Activated naive CD8-positive, alpha-beta T cell treated with anti-CD3 and anti-CD28 coated beads, Interleukin-2, amount 10 ng/mL, durations not matched to agents 7 days and 5 days (primary cell): ENCODE results near the gene ACKR2. TPM values are rescaled to one million over a fixed set of nuclear protein-coding genes. Genes with fewer than 3 reads are reported as not detected.
A peak's percentile ranks its signal among the peaks of the same experiment; 100 is the strongest.
"Not testable (repeated sequence)": the region's sequence is repeated elsewhere in the genome, so short reads cannot be mapped to it uniquely, and the experiment has no call there.

Experiments
- ATAC-seq: fragments of 150-1000 bp; cut with Tn5 transposase; one replicate; pipeline ENCODE4 v1.10.0; 2021; ENCODE audit warnings: low read depth, moderate library complexity
- POLR2A ChIA-PET: fragments of 350-600 bp; sonication (Branson Sonifier 250); formaldehyde crosslinking; loops from one replicate; lab custom pipeline; 2021; ENCODE audit warnings: antibody characterized with exemption; lab: Charles Lee
- DNase-seq: peaks from one replicate; pipeline ENCODE4 v3.0.0; 2021
- H3K27ac Mint-ChIP-seq: one replicate; pipeline ENCODE4 v1.8.0; 2022; ENCODE audit warnings: mild to moderate bottlenecking, mixed read lengths
- H3K27me3 Mint-ChIP-seq: one replicate; pipeline ENCODE4 v1.8.0; 2022; ENCODE audit warnings: mild to moderate bottlenecking, moderate library complexity, mixed read lengths
- H3K36me3 Mint-ChIP-seq: one replicate; pipeline ENCODE4 v1.8.0; 2021; ENCODE audit warnings: mild to moderate bottlenecking, mixed read lengths
- H3K4me1 Mint-ChIP-seq: one replicate; pipeline ENCODE4 v1.8.0; 2021; ENCODE audit warnings: mixed read lengths
- H3K4me3 Mint-ChIP-seq: one replicate; pipeline ENCODE4 v1.8.0; 2022; ENCODE audit warnings: mild to moderate bottlenecking, moderate library complexity, mixed read lengths
- H3K9me3 Mint-ChIP-seq: one replicate; pipeline ENCODE4 v1.8.0; 2021; ENCODE audit warnings: mixed read lengths
- total RNA-seq, 2 experiments: library from RNA; stranded (reverse); gene quantifications; one replicate each; pipeline ENCODE4 v1.2.3, GENCODE V29; 2021

Gene ACKR2
- total RNA-seq, 2 experiments from 2014 or later = 3.7 to 3.9 TPM

GRCh38 chr3:42880601-42881451 lies 71.6 kb downstream of the ACKR2 start:
- H3K27me3 Mint-ChIP-seq = peaks cover 12% of the 10 kb centered on the region
- H3K4me3 Mint-ChIP-seq = peak overlapping the region; percentile 85
- DNase-seq = peak; percentile 90
- H3K27ac Mint-ChIP-seq = peak overlapping the region; percentile 90
- H3K9me3 Mint-ChIP-seq = no peaks in the 10 kb centered on the region
- peaks cover 10% of the 10 kb centered on the region for H3K4me1 Mint-ChIP-seq
- ATAC-seq = peak; percentile 99
- POLR2A ChIA-PET = interaction anchor here (1.4 kb wide), 1 partner anchor 50 kb away, joined by 5 read pairs; no protein-coding TSS in a partner anchor
- no peaks in the 10 kb centered on the region for H3K36me3 Mint-ChIP-seq

GRCh38 chr3:42883251-42883930 lies 74.1 kb downstream of the ACKR2 start:
- POLR2A ChIA-PET, H3K27ac Mint-ChIP-seq, ATAC-seq, DNase-seq, H3K36me3 Mint-ChIP-seq, H3K4me3 Mint-ChIP-seq, H3K9me3 Mint-ChIP-seq, H3K4me1 Mint-ChIP-seq: not testable (repeated sequence)
- peaks cover 15% of the 10 kb centered on the region for H3K27me3 Mint-ChIP-seq

- H3K27me3 Mint-ChIP-seq = peaks cover 14% of the 10 kb centered on the region
- no peak for DNase-seq
- ATAC-seq = no peak
- H3K27ac Mint-ChIP-seq = no peak overlapping the region
- H3K36me3 Mint-ChIP-seq = no peaks in the 10 kb centered on the region
- peaks cover 10% of the 10 kb centered on the region for H3K4me1 Mint-ChIP-seq
- H3K4me3 Mint-ChIP-seq = no peak overlapping the region
- POLR2A ChIA-PET = no interaction called here
- H3K9me3 Mint-ChIP-seq = no peaks in the 10 kb centered on the region
Measured at GRCh38 chr3:42884324-42884723, 75.1 kb downstream of the ACKR2 start.

- Mint-ChIP-seq H3K9me3 (no peaks in the 10 kb centered on the region), H3K27me3 (peaks cover 11% of the 10 kb centered on the region), H3K27ac (no peak overlapping the region), H3K4me3 (no peak overlapping the region), H3K36me3 (no peaks in the 10 kb centered on the region), H3K4me1 (peaks cover 8% of the 10 kb centered on the region)
- POLR2A ChIA-PET = no interaction called here
- no peak for DNase-seq
- no peak for ATAC-seq
Measured at GRCh38 chr3:42886294-42886822, 77.1 kb downstream of the ACKR2 start.

- Mint-ChIP-seq H3K27ac (no peak overlapping the region), H3K9me3 (no peaks in the 10 kb centered on the region), H3K36me3 (no peaks in the 10 kb centered on the region), H3K27me3 (peaks cover 12% of the 10 kb centered on the region), H3K4me1 (peaks cover 6% of the 10 kb centered on the region), H3K4me3 (no peak overlapping the region)
- ATAC-seq (no peak), DNase-seq (no peak)
- POLR2A ChIA-PET = no interaction called here
Measured at GRCh38 chr3:42887084-42887483, 77.8 kb downstream of the ACKR2 start.

- peaks cover 18% of the 10 kb centered on the region for H3K27me3 Mint-ChIP-seq
- H3K9me3 Mint-ChIP-seq = no peaks in the 10 kb centered on the region
- no peak overlapping the region for H3K4me3 Mint-ChIP-seq
- POLR2A ChIA-PET = no interaction called here
- peaks cover 12% of the 10 kb centered on the region for H3K4me1 Mint-ChIP-seq
- DNase-seq (no peak), ATAC-seq (no peak)
- no peaks in the 10 kb centered on the region for H3K36me3 Mint-ChIP-seq
- H3K27ac Mint-ChIP-seq = no peak overlapping the region
Measured at GRCh38 chr3:42891042-42891441, 81.8 kb downstream of the ACKR2 start.

GRCh38 chr3:42892169-42892568 lies 82.9 kb downstream of the ACKR2 start:
- Mint-ChIP-seq H3K4me3 (no peak overlapping the region), H3K27me3 (peaks cover 20% of the 10 kb centered on the region), H3K36me3 (no peaks in the 10 kb centered on the region), H3K9me3 (no peaks in the 10 kb centered on the region), H3K4me1 (peaks cover 12% of the 10 kb centered on the region), H3K27ac (no peak overlapping the region)
- no peak for DNase-seq
- ATAC-seq = no peak
- POLR2A ChIA-PET = no interaction called here

- ATAC-seq (no peak), DNase-seq (no peak)
- Mint-ChIP-seq H3K4me1 (peaks cover 12% of the 10 kb centered on the region), H3K27ac (no peak overlapping the region), H3K9me3 (no peaks in the 10 kb centered on the region), H3K27me3 (peaks cover 17% of the 10 kb centered on the region), H3K36me3 (no peaks in the 10 kb centered on the region), H3K4me3 (no peak overlapping the region)
- POLR2A ChIA-PET = no interaction called here
Measured at GRCh38 chr3:42892807-42893206, 83.6 kb downstream of the ACKR2 start.

GRCh38 chr3:42894698-42895579 lies 85.7 kb downstream of the ACKR2 start:
- Mint-ChIP-seq H3K4me3 (no peak overlapping the region), H3K27me3 (peaks cover 9% of the 10 kb centered on the region), H3K9me3 (no peaks in the 10 kb centered on the region), H3K4me1 (peaks cover 7% of the 10 kb centered on the region), H3K36me3 (no peaks in the 10 kb centered on the region), H3K27ac (no peak overlapping the region)
- DNase-seq (no peak), ATAC-seq (no peak)
- POLR2A ChIA-PET = no interaction called here

- ATAC-seq = no peak
- peaks cover 5% of the 10 kb centered on the region for H3K4me1 Mint-ChIP-seq
- H3K9me3 Mint-ChIP-seq = peaks cover under 1% of the 10 kb centered on the region
- POLR2A ChIA-PET = no interaction called here
- no peak for DNase-seq
- no peak overlapping the region for H3K4me3 Mint-ChIP-seq
- no peak overlapping the region for H3K27ac Mint-ChIP-seq
- H3K27me3 Mint-ChIP-seq = peaks cover 9% of the 10 kb centered on the region
- H3K36me3 Mint-ChIP-seq = no peaks in the 10 kb centered on the region
Measured at GRCh38 chr3:42895580-42895868, 86.3 kb downstream of the ACKR2 start.

GRCh38 chr3:42898896-42899675 lies 89.8 kb downstream of the ACKR2 start:
- no peak for ATAC-seq
- H3K36me3 Mint-ChIP-seq = peaks cover under 1% of the 10 kb centered on the region

GRCh38 chr3:42900226-42901072 lies 91.2 kb downstream of the ACKR2 start:
- no peak overlapping the region for H3K27ac Mint-ChIP-seq
- DNase-seq (no peak), ATAC-seq (no peak)
- peaks cover 6% of the 10 kb centered on the region for H3K36me3 Mint-ChIP-seq
- peaks cover 28% of the 10 kb centered on the region for H3K27me3 Mint-ChIP-seq
- peaks cover 16% of the 10 kb centered on the region for H3K9me3 Mint-ChIP-seq
- H3K4me3 Mint-ChIP-seq = no peak overlapping the region
- POLR2A ChIA-PET = no interaction called here
- peaks cover 1% of the 10 kb centered on the region for H3K4me1 Mint-ChIP-seq

More at GRCh38 chr3:42898896-42899675, 89.8 kb downstream of the ACKR2 start:
- Mint-ChIP-seq H3K9me3 (peaks cover 9% of the 10 kb centered on the region), H3K4me3 (no peak overlapping the region), H3K27ac (no peak overlapping the region), H3K4me1 (peaks cover 6% of the 10 kb centered on the region), H3K27me3 (peaks cover 17% of the 10 kb centered on the region)
- POLR2A ChIA-PET = interaction anchor here (0.6 kb wide), 1 partner anchor 78 kb away, joined by 3 read pairs; no protein-coding TSS in a partner anchor
- DNase-seq = no peak
